ENCODE measurements around the gene RNF38.
A peak's percentile ranks its signal among the peaks of the same experiment; 100 is the strongest.
"Not testable (repeated sequence)": the region's sequence is repeated elsewhere in the genome, so short reads cannot be mapped to it uniquely, and the experiment has no call there.

The RNF38 gene

GRCh38 chr9:36399980-36400331 is at the start of gene RNF38:
Gene RNF38 (minus strand): TSS chr9:36400269. CDS start chr9:36400108, 161 bp downstream.
- peaks cover 6% of the 10 kb centered on the region for H3K36me3 ChIP-seq (ENCODE audit: insufficient read depth, insufficient read length, low read length)
- H3K4me1 ChIP-seq (ENCODE audit: insufficient read depth, insufficient read length) = peaks cover 2% of the 10 kb centered on the region
- DNase-seq (ENCODE audit: low read depth, low spot score) = no peak
- H3K4me3 ChIP-seq (ENCODE audit: insufficient read length, low read depth) = peak within 1 kb of the TSS; percentile 75
- H3K27me3 ChIP-seq (ENCODE audit: insufficient read depth, insufficient read length) = no peaks in the 10 kb centered on the region
- no peak for TF ChIP-seq SUZ12 (IDR thresholded peaks at IDR 0.05; ENCODE audit: extremely low read depth, insufficient read depth, insufficient read length)
- no peak for TF ChIP-seq ZNF274 (IDR thresholded peaks at IDR 0.05; ENCODE audit: low read depth, low read length)
- TF ChIP-seq YY1 (IDR thresholded peaks at IDR 0.05; ENCODE audit: insufficient read depth, insufficient read length) = no peak
- H3K9ac ChIP-seq (ENCODE audit: insufficient read length, low read depth) = peak within 1 kb of the TSS; percentile 92
- no peaks in the 10 kb centered on the region for H3K9me3 ChIP-seq (ENCODE audit: insufficient read depth, low read length)

- H3K36me3 ChIP-seq (ENCODE audit: insufficient read depth, insufficient read length, low read length); H3K9me3 ChIP-seq (ENCODE audit: insufficient read depth, low read length); H3K27me3 ChIP-seq (ENCODE audit: insufficient read depth, insufficient read length); H3K4me3 ChIP-seq (ENCODE audit: insufficient read length, low read depth); DNase-seq (ENCODE audit: low read depth, low spot score); H3K4me1 ChIP-seq (ENCODE audit: insufficient read depth, insufficient read length); H3K9ac ChIP-seq (ENCODE audit: insufficient read length, low read depth): not testable (repeated sequence)
Measured at GRCh38 chr9:36448555-36448954, 48.5 kb upstream of the RNF38 start.

- TF ChIP-seq YY1 (IDR thresholded peaks at IDR 0.05; ENCODE audit: insufficient read depth, insufficient read length) = no peak
- no peak for TF ChIP-seq SUZ12 (IDR thresholded peaks at IDR 0.05; ENCODE audit: extremely low read depth, insufficient read depth, insufficient read length)
- no peak for TF ChIP-seq ZNF274 (IDR thresholded peaks at IDR 0.05; ENCODE audit: low read depth, low read length)
- Histone ChIP-seq H3K9ac (ENCODE audit: insufficient read length, low read depth) (no peak overlapping the region), H3K9me3 (ENCODE audit: insufficient read depth, low read length) (no peaks in the 10 kb centered on the region), H3K4me1 (ENCODE audit: insufficient read depth, insufficient read length) (no peaks in the 10 kb centered on the region), H3K36me3 (ENCODE audit: insufficient read depth, insufficient read length, low read length) (no peaks in the 10 kb centered on the region), H3K27me3 (ENCODE audit: insufficient read depth, insufficient read length) (no peaks in the 10 kb centered on the region), H3K4me3 (ENCODE audit: insufficient read length, low read depth) (no peak overlapping the region)
- no peak for DNase-seq (ENCODE audit: low read depth, low spot score)
Measured at GRCh38 chr9:36448017-36448416, 47.9 kb upstream of the RNF38 start.

GRCh38 chr9:36446678-36447077 is 46.6 kb upstream of the RNF38 start:
- H3K9me3 ChIP-seq (ENCODE audit: insufficient read depth, low read length); H3K4me3 ChIP-seq (ENCODE audit: insufficient read length, low read depth); H3K36me3 ChIP-seq (ENCODE audit: insufficient read depth, insufficient read length, low read length); H3K27me3 ChIP-seq (ENCODE audit: insufficient read depth, insufficient read length); H3K9ac ChIP-seq (ENCODE audit: insufficient read length, low read depth); H3K4me1 ChIP-seq (ENCODE audit: insufficient read depth, insufficient read length); DNase-seq (ENCODE audit: low read depth, low spot score): not testable (repeated sequence)

- Histone ChIP-seq H3K9me3 (ENCODE audit: insufficient read depth, low read length) (no peaks in the 10 kb centered on the region), H3K9ac (ENCODE audit: insufficient read length, low read depth) (no peak overlapping the region), H3K4me3 (ENCODE audit: insufficient read length, low read depth) (no peak overlapping the region), H3K36me3 (ENCODE audit: insufficient read depth, insufficient read length, low read length) (no peaks in the 10 kb centered on the region), H3K27me3 (ENCODE audit: insufficient read depth, insufficient read length) (no peaks in the 10 kb centered on the region), H3K4me1 (ENCODE audit: insufficient read depth, insufficient read length) (peaks cover 3% of the 10 kb centered on the region)
- TF ChIP-seq SUZ12 (IDR thresholded peaks at IDR 0.05; ENCODE audit: extremely low read depth, insufficient read depth, insufficient read length) = no peak
- no peak for TF ChIP-seq ZNF274 (IDR thresholded peaks at IDR 0.05; ENCODE audit: low read depth, low read length)
- no peak for TF ChIP-seq YY1 (IDR thresholded peaks at IDR 0.05; ENCODE audit: insufficient read depth, insufficient read length)
- DNase-seq (ENCODE audit: low read depth, low spot score) = peak; percentile 9
Measured at GRCh38 chr9:36445800-36446361, 45.8 kb upstream of the RNF38 start.

- no peak for TF ChIP-seq SUZ12 (IDR thresholded peaks at IDR 0.05; ENCODE audit: extremely low read depth, insufficient read depth, insufficient read length)
- no peak for TF ChIP-seq YY1 (IDR thresholded peaks at IDR 0.05; ENCODE audit: insufficient read depth, insufficient read length)
- no peak for TF ChIP-seq ZNF274 (IDR thresholded peaks at IDR 0.05; ENCODE audit: low read depth, low read length)
- no peaks in the 10 kb centered on the region for H3K36me3 ChIP-seq (ENCODE audit: insufficient read depth, insufficient read length, low read length)
- no peak overlapping the region for H3K4me3 ChIP-seq (ENCODE audit: insufficient read length, low read depth)
- peaks cover 3% of the 10 kb centered on the region for H3K4me1 ChIP-seq (ENCODE audit: insufficient read depth, insufficient read length)
- H3K9ac ChIP-seq (ENCODE audit: insufficient read length, low read depth) = no peak overlapping the region
- DNase-seq (ENCODE audit: low read depth, low spot score) = no peak
- H3K9me3 ChIP-seq (ENCODE audit: insufficient read depth, low read length) = no peaks in the 10 kb centered on the region
- H3K27me3 ChIP-seq (ENCODE audit: insufficient read depth, insufficient read length) = no peaks in the 10 kb centered on the region
Measured at GRCh38 chr9:36444203-36444602, 44.1 kb upstream of the RNF38 start.

GRCh38 chr9:36443581-36443980 is 43.5 kb upstream of the RNF38 start:
- Histone ChIP-seq H3K9ac (ENCODE audit: insufficient read length, low read depth) (no peak overlapping the region), H3K4me1 (ENCODE audit: insufficient read depth, insufficient read length) (peaks cover 3% of the 10 kb centered on the region), H3K36me3 (ENCODE audit: insufficient read depth, insufficient read length, low read length) (no peaks in the 10 kb centered on the region), H3K9me3 (ENCODE audit: insufficient read depth, low read length) (no peaks in the 10 kb centered on the region), H3K4me3 (ENCODE audit: insufficient read length, low read depth) (no peak overlapping the region), H3K27me3 (ENCODE audit: insufficient read depth, insufficient read length) (no peaks in the 10 kb centered on the region)
- TF ChIP-seq YY1 (IDR thresholded peaks at IDR 0.05; ENCODE audit: insufficient read depth, insufficient read length) (no peak), ZNF274 (IDR thresholded peaks at IDR 0.05; ENCODE audit: low read depth, low read length) (no peak), SUZ12 (IDR thresholded peaks at IDR 0.05; ENCODE audit: extremely low read depth, insufficient read depth, insufficient read length) (no peak)
- no peak for DNase-seq (ENCODE audit: low read depth, low spot score)

- DNase-seq (ENCODE audit: low read depth, low spot score) = no peak
- peaks cover 3% of the 10 kb centered on the region for H3K4me1 ChIP-seq (ENCODE audit: insufficient read depth, insufficient read length)
- no peaks in the 10 kb centered on the region for H3K36me3 ChIP-seq (ENCODE audit: insufficient read depth, insufficient read length, low read length)
- no peak overlapping the region for H3K4me3 ChIP-seq (ENCODE audit: insufficient read length, low read depth)
- H3K9me3 ChIP-seq (ENCODE audit: insufficient read depth, low read length) = no peaks in the 10 kb centered on the region
- TF ChIP-seq ZNF274 (IDR thresholded peaks at IDR 0.05; ENCODE audit: low read depth, low read length) = no peak
- TF ChIP-seq SUZ12 (IDR thresholded peaks at IDR 0.05; ENCODE audit: extremely low read depth, insufficient read depth, insufficient read length) = no peak
- no peak for TF ChIP-seq YY1 (IDR thresholded peaks at IDR 0.05; ENCODE audit: insufficient read depth, insufficient read length)
- no peak overlapping the region for H3K9ac ChIP-seq (ENCODE audit: insufficient read length, low read depth)
- H3K27me3 ChIP-seq (ENCODE audit: insufficient read depth, insufficient read length) = no peaks in the 10 kb centered on the region
Measured at GRCh38 chr9:36442710-36443109, 42.6 kb upstream of the RNF38 start.

Measured in NT2/D1 (cell line).